Smooth muscle cell (in vitro differentiated cells): ENCODE data around the gene KRTAP6-1. TPM values are rescaled to one million over a fixed set of nuclear protein-coding genes. Genes with fewer than 3 reads are reported as not detected.

Experiments
- DNase-seq: peaks from one replicate; lab custom pipeline; 2025; ENCODE audit not compliant: unreplicated experiment; lab: John Stamatoyannopoulos, UW
- H2AFZ ChIP-seq: fragments of 200-600 bp; sonication (generic); 2 replicates; pipeline ENCODE4 v1.6.0; 2016; ENCODE audit warnings: antibody characterized with exemption, low read depth, mild to moderate bottlenecking
- H3F3A ChIP-seq: fragments of 200-600 bp; sonication (generic); 2 replicates; pipeline ENCODE4 v1.6.0; 2017; ENCODE audit warnings: antibody characterized with exemption, low read depth
- H3K27ac ChIP-seq: fragments of 200-600 bp; sonication (generic); 2 replicates; pipeline ENCODE4 v1.5.1; 2016; ENCODE audit warnings: low read depth, mild to moderate bottlenecking
- H3K27me3 ChIP-seq: fragments of 200-600 bp; sonication (generic); 2 replicates; pipeline ENCODE4 v1.6.1; 2016; ENCODE audit warnings: low read depth, mild to moderate bottlenecking
- H3K36me3 ChIP-seq: fragments of 200-600 bp; sonication (generic); 2 replicates; pipeline ENCODE4 v1.5.1; 2016; ENCODE audit warnings: low read depth
- H3K4me1 ChIP-seq: fragments of 200-600 bp; sonication (generic); 2 replicates; pipeline ENCODE4 v1.5.1; 2016; ENCODE audit warnings: low read depth
- H3K4me2 ChIP-seq: fragments of 200-600 bp; sonication (generic); 2 replicates; pipeline ENCODE4 v1.6.0; 2016; ENCODE audit warnings: mild to moderate bottlenecking
- H3K4me3 ChIP-seq: fragments of 200-600 bp; sonication (generic); 2 replicates; pipeline ENCODE4 v1.5.1; 2016; ENCODE audit warnings: mild to moderate bottlenecking
- H3K79me2 ChIP-seq: fragments of 200-600 bp; sonication (generic); 2 replicates; pipeline ENCODE4 v1.6.0; 2016; ENCODE audit warnings: low read depth, mild to moderate bottlenecking
- H3K9ac ChIP-seq: fragments of 200-600 bp; sonication (generic); 2 replicates; pipeline ENCODE4 v1.6.0; 2016; ENCODE audit warnings: low read depth
- H3K9me3 ChIP-seq: fragments of 200-600 bp; sonication (generic); replicated peaks from 2 replicates; pipeline ENCODE4 v1.5.1; 2016; ENCODE audit warnings: low read depth
- H4K20me1 ChIP-seq: fragments of 200-600 bp; sonication (generic); 2 replicates; pipeline ENCODE4 v1.6.0; 2016; ENCODE audit warnings: low read depth
- CTCF ChIP-seq: fragments of 200-600 bp; sonication (generic); IDR thresholded peaks from 2 replicates; pipeline ENCODE4 v1.5.1; 2017; ENCODE audit warnings: borderline replicate concordance, mild to moderate bottlenecking, antibody characterized with exemption; ENCODE audit not compliant: insufficient read depth, poor library complexity, severe bottlenecking
- WGBS: methylation state at CpG from one replicate; pipeline ENCODE4 v1.1.7; 2016; ENCODE audit warnings: low lambda C conversion rate; 5-methylcytosine and 5-hydroxymethylcytosine counted together
- polyA plus RNA-seq: library from polyadenylated mRNA; unstranded; fragments of >200 nt; fragmentation: Nextera tagmentation; extraction: Ambion mirVana; gene quantifications from 2 replicates; pipeline ENCODE4 v1.2.1, GENCODE V29; 2016
- small RNA-seq: library from RNA; depleted of rRNA; stranded (forward); fragments of <200 nt; gene quantifications from one replicate; pipeline ENCODE3, GENCODE V24; 2014
- total RNA-seq: library from RNA; depleted of rRNA; stranded (reverse); fragments of >200 nt; gene quantifications from 2 replicates; pipeline ENCODE4 v1.2.3, GENCODE V29; 2014

The KRTAP6-1 gene
- total and polyA plus RNA-seq, 2 experiments from 2014 or later = not detected

GRCh38 chr21:30567617-30568016, 46.1 kb downstream of the KRTAP6-1 start:
- no peaks in the 10 kb centered on the region for H3K36me3 ChIP-seq
- no peaks in the 10 kb centered on the region for H3K9me3 ChIP-seq
- H2AFZ ChIP-seq = no peak overlapping the region
- H3K9ac ChIP-seq = no peak overlapping the region
- H3F3A ChIP-seq = no peaks in the 10 kb centered on the region
- H3K4me1 ChIP-seq = no peaks in the 10 kb centered on the region
- H3K27me3 ChIP-seq = no peaks in the 10 kb centered on the region
- no peak overlapping the region for H3K4me3 ChIP-seq
- TF ChIP-seq CTCF = no peak
- DNase-seq = no peak
- H3K27ac ChIP-seq = no peak overlapping the region
- H3K4me2 ChIP-seq = no peak overlapping the region
- H4K20me1 ChIP-seq = no peaks in the 10 kb centered on the region
- H3K79me2 ChIP-seq = no peaks in the 10 kb centered on the region

- DNase-seq = no peak
- 76% methylated on average over 2 of the region's 2 CpGs for WGBS
- no peak overlapping the region for H2AFZ ChIP-seq
- H4K20me1 ChIP-seq = no peaks in the 10 kb centered on the region
- no peak overlapping the region for H3K4me2 ChIP-seq
- H3K27me3 ChIP-seq = no peaks in the 10 kb centered on the region
- H3K9me3 ChIP-seq = no peaks in the 10 kb centered on the region
- no peaks in the 10 kb centered on the region for H3K36me3 ChIP-seq
- H3K4me1 ChIP-seq = no peaks in the 10 kb centered on the region
- no peak overlapping the region for H3K4me3 ChIP-seq
- no peaks in the 10 kb centered on the region for H3K79me2 ChIP-seq
- no peak for TF ChIP-seq CTCF
- no peaks in the 10 kb centered on the region for H3F3A ChIP-seq
- no peak overlapping the region for H3K9ac ChIP-seq
- H3K27ac ChIP-seq = no peak overlapping the region
These were observed 50.1 kb downstream of the KRTAP6-1 start for GRCh38 chr21:30563630-30564029.

Small RNAs within 50 kb of the gene (small RNA-seq; reads per million reads assigned to genes)
- not detected for gene KRTAP20-1
- not detected for gene KRTAP20-3
- not detected for gene KRTAP20-4
- not detected for gene KRTAP22-1
- gene KRTAP22-2 = not detected

Other genes starting within 250 kb of the KRTAP6-1 start
- gene KRTAP13-2, start 241.7 kb downstream of the KRTAP6-1 start, total RNA-seq = not detected in 2 replicates
- not detected in 2 replicates for gene KRTAP13-2, start 241.7 kb downstream of the KRTAP6-1 start, polyA plus RNA-seq
- gene KRTAP13-1, start 217.9 kb downstream of the KRTAP6-1 start, total RNA-seq = not detected in 2 replicates
- not detected in 2 replicates for gene KRTAP13-1, start 217.9 kb downstream of the KRTAP6-1 start, polyA plus RNA-seq
- gene KRTAP13-3, start 188.0 kb downstream of the KRTAP6-1 start, total RNA-seq = not detected in 2 replicates
- not detected in 2 replicates for gene KRTAP13-3, start 188.0 kb downstream of the KRTAP6-1 start, polyA plus RNA-seq
- not detected in 2 replicates for gene KRTAP13-4, start 183.7 kb downstream of the KRTAP6-1 start, total RNA-seq
- gene KRTAP13-4, start 183.7 kb downstream of the KRTAP6-1 start, polyA plus RNA-seq = not detected in 2 replicates
- not detected in 2 replicates for gene KRTAP15-1, start 173.7 kb downstream of the KRTAP6-1 start, total RNA-seq
- gene KRTAP15-1, start 173.7 kb downstream of the KRTAP6-1 start, polyA plus RNA-seq = not detected in 2 replicates
- gene KRTAP19-1, start 133.6 kb downstream of the KRTAP6-1 start, total RNA-seq = 0.72 TPM in 1 of 2 replicates, not detected in the other
- 1.9 TPM in 1 of 2 replicates, not detected in the other for gene KRTAP19-1, start 133.6 kb downstream of the KRTAP6-1 start, polyA plus RNA-seq
- gene KRTAP19-2, start 126.5 kb downstream of the KRTAP6-1 start, total RNA-seq = not detected in 2 replicates
- gene KRTAP19-2, start 126.5 kb downstream of the KRTAP6-1 start, polyA plus RNA-seq = not detected in 2 replicates
- not detected in 2 replicates for gene KRTAP19-3, start 121.9 kb downstream of the KRTAP6-1 start, total RNA-seq
- not detected in 2 replicates for gene KRTAP19-3, start 121.9 kb downstream of the KRTAP6-1 start, polyA plus RNA-seq
- not detected in 2 replicates for gene KRTAP19-4, start 116.8 kb downstream of the KRTAP6-1 start, total RNA-seq
- gene KRTAP19-4, start 116.8 kb downstream of the KRTAP6-1 start, polyA plus RNA-seq = not detected in 2 replicates
- gene KRTAP19-5, start 111.8 kb downstream of the KRTAP6-1 start, total RNA-seq = not detected in 2 replicates
- not detected in 2 replicates for gene KRTAP19-5, start 111.8 kb downstream of the KRTAP6-1 start, polyA plus RNA-seq
- not detected in 2 replicates for gene KRTAP19-6, start 72.1 kb downstream of the KRTAP6-1 start, total RNA-seq
- gene KRTAP19-6, start 72.1 kb downstream of the KRTAP6-1 start, polyA plus RNA-seq = not detected in 2 replicates
- gene KRTAP19-7, start 52.6 kb downstream of the KRTAP6-1 start, total RNA-seq = not detected in 2 replicates
- gene KRTAP19-7, start 52.6 kb downstream of the KRTAP6-1 start, polyA plus RNA-seq = not detected in 2 replicates
- not detected in 2 replicates for gene KRTAP22-2, start 23.5 kb downstream of the KRTAP6-1 start, total RNA-seq
- not detected in 2 replicates for gene KRTAP22-2, start 23.5 kb downstream of the KRTAP6-1 start, polyA plus RNA-seq
- not detected in 2 replicates for gene KRTAP6-3, start 21.5 kb downstream of the KRTAP6-1 start, total RNA-seq
- gene KRTAP6-3, start 21.5 kb downstream of the KRTAP6-1 start, polyA plus RNA-seq = not detected in 2 replicates
- gene KRTAP6-2, start 15.0 kb downstream of the KRTAP6-1 start, total RNA-seq = not detected in 2 replicates
- not detected in 2 replicates for gene KRTAP6-2, start 15.0 kb downstream of the KRTAP6-1 start, polyA plus RNA-seq
- not detected in 2 replicates for gene KRTAP22-1, start 12.8 kb downstream of the KRTAP6-1 start, total RNA-seq
- not detected in 2 replicates for gene KRTAP22-1, start 12.8 kb downstream of the KRTAP6-1 start, polyA plus RNA-seq
- not detected in 2 replicates for gene KRTAP20-1, start 2.5 kb upstream of the KRTAP6-1 start, total RNA-seq
- not detected in 2 replicates for gene KRTAP20-1, start 2.5 kb upstream of the KRTAP6-1 start, polyA plus RNA-seq
- not detected in 2 replicates for gene KRTAP20-4, start 6.7 kb upstream of the KRTAP6-1 start, total RNA-seq
- gene KRTAP20-4, start 6.7 kb upstream of the KRTAP6-1 start, polyA plus RNA-seq = not detected in 2 replicates
- gene KRTAP20-2, start 21.3 kb upstream of the KRTAP6-1 start, total RNA-seq = not detected in 2 replicates
- gene KRTAP20-2, start 21.3 kb upstream of the KRTAP6-1 start, polyA plus RNA-seq = not detected in 2 replicates
- gene KRTAP20-3, start 28.9 kb upstream of the KRTAP6-1 start, total RNA-seq = not detected in 2 replicates
- gene KRTAP20-3, start 28.9 kb upstream of the KRTAP6-1 start, polyA plus RNA-seq = not detected in 2 replicates
- gene KRTAP21-3, start 104.8 kb upstream of the KRTAP6-1 start, total RNA-seq = not detected in 2 replicates
- gene KRTAP21-3, start 104.8 kb upstream of the KRTAP6-1 start, polyA plus RNA-seq = not detected in 2 replicates
- gene KRTAP21-2, start 133.3 kb upstream of the KRTAP6-1 start, total RNA-seq = not detected in 2 replicates
- gene KRTAP21-2, start 133.3 kb upstream of the KRTAP6-1 start, polyA plus RNA-seq = not detected in 2 replicates
- not detected in 2 replicates for gene KRTAP21-1, start 141.5 kb upstream of the KRTAP6-1 start, total RNA-seq
- not detected in 2 replicates for gene KRTAP21-1, start 141.5 kb upstream of the KRTAP6-1 start, polyA plus RNA-seq
- not detected in 2 replicates for gene KRTAP8-1, start 199.3 kb upstream of the KRTAP6-1 start, total RNA-seq
- not detected in 2 replicates for gene KRTAP8-1, start 199.3 kb upstream of the KRTAP6-1 start, polyA plus RNA-seq
- 0.94 TPM in 1 of 2 replicates, not detected in the other for gene KRTAP7-1, start 215.8 kb upstream of the KRTAP6-1 start, total RNA-seq
- gene KRTAP7-1, start 215.8 kb upstream of the KRTAP6-1 start, polyA plus RNA-seq = 0.62 TPM in 1 of 2 replicates, not detected in the other